Suprapubic skin (tissue), 4 donors: ENCODE results near the gene CFH.

Source experiments
- CTCF ChIP-seq, 2 donors: fragments of 200-600 bp in 1 of 2; fragments of 450-650 bp in 1 of 2; sonication (generic) in 1 of 2; IDR thresholded peaks; one replicate each; pipeline ENCODE4 v1.5.1; 2016 to 2019; ENCODE audit warnings: antibody characterized with exemption in 2 of 2, mild to moderate bottlenecking in 1 of 2, moderate library complexity in 1 of 2
- EP300 ChIP-seq: sonication (generic); formaldehyde crosslinking; IDR thresholded peaks from one replicate; pipeline ENCODE4 v1.6.1; 2017; ENCODE audit warnings: antibody characterized with exemption
- POLR2A ChIP-seq, 2 donors: fragments of 450-650 bp; IDR thresholded peaks; one replicate each; pipeline ENCODE4 v1.6.1; 2017; ENCODE audit warnings: antibody characterized with exemption in 2 of 2, mild to moderate bottlenecking in 2 of 2, moderate library complexity in 2 of 2
- POLR2AphosphoS5 ChIP-seq, 3 donors: sonication (generic); formaldehyde crosslinking; IDR thresholded peaks; one replicate each; pipeline ENCODE4 v1.6.1; 2017; ENCODE audit warnings: antibody characterized with exemption in 3 of 3

GRCh38 chr1:196654271-196654670 is 2.4 kb downstream of the CFH start:
- TF ChIP-seq CTCF (IDR thresholded peaks at IDR 0.05) (no peak), POLR2A (IDR thresholded peaks at IDR 0.05) (no peak), POLR2AphosphoS5 (IDR thresholded peaks at IDR 0.05) (no peak), EP300 (no peak)
